OCI-LY3 (cell line): ENCODE data around the gene FNDC11.

ENCODE experiments used
- CTCF ChIP-seq: fragments of 200-600, 300-600 bp; sonication (generic); IDR thresholded peaks from 2 replicates; pipeline ENCODE4 v1.5.1; 2014; ENCODE audit warnings: antibody characterized with exemption, low read length, low read depth
- EZH2phosphoT487 ChIP-seq: fragments of 200-600 bp; shearing (Covaris generic); IDR thresholded peaks from 2 replicates; pipeline ENCODE4 v1.6.1; 2018; ENCODE audit warnings: antibody characterized with exemption, mixed run types, low read depth

- TF ChIP-seq CTCF (no peak), EZH2phosphoT487 (no peak)
Observed at GRCh38 chr20:63589261-63590217, 35.6 kb downstream of the FNDC11 start.
